HG03060 (cell line): ENCODE measurements around the gene GOLGA1.

Experiments used
- ATAC-seq: cut with Tn5 transposase; IDR thresholded peaks from one replicate; pipeline ENCODE4 v1.9.1; 2021; ENCODE audit warnings: low read depth, moderate number of reproducible peaks; ENCODE audit not compliant: unreplicated experiment

GOLGA1 gene

GRCh38 chr9:124886866-124887492 lies 53.9 kb downstream of the GOLGA1 start:
- ATAC-seq = no peak

GRCh38 chr9:124886461-124886860 lies 54.4 kb downstream of the GOLGA1 start:
- no peak for ATAC-seq

- ATAC-seq = no peak
Measured at GRCh38 chr9:124885551-124885950, 55.3 kb downstream of the GOLGA1 start.

DNA sequence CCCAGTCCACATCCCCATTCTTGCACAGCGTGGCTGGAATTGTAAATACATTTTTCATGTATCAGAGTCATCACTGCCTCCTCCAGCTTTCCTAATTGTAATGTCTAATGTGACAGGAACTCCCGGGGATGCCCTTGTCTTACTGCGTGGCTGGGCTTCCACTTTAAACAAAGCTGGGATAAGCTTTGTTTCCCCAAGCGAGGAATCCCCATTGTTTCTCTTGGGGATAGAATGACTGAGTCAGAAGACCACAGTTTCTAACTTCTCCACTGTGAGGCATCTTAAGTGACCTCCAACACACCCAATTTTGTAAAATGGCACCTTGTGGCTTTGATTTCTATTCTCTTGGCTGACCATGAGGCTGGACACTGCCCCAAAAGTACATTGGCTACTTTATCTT lies 56.5 kb downstream of the GOLGA1 start:
- ATAC-seq = no peak

GRCh38 chr9:124882231-124882630 lies 58.7 kb downstream of the GOLGA1 start:
- no peak for ATAC-seq

DNA sequence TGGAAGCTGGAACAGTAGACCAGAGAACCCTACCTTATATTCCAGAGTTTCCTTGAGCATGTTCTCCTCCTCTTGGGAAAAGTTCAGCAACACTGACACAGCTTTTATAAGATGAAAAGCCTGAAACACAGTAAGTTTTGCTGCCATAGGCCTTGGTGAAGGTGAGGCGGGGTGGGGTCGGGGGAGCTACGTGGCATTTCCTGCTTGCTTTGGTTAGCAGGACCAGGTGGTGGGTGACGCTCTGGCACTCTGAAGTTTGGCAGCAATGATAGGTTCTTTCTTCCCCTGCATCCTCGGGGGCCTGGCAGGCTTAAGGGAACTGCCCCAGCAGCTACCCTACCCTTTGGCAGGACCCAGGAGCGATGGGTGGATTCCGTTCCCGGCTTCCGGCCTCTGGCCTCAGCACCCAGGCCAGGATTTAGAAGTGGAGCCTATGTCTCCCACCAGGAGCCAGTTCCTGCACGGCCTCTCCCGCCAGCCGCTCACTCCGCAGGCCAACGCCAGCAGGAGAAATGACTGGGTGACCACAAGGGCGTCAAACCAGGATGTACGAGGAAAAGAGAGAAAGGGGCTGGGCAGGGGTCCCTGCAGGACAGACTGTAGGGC lies 59.6 kb downstream of the GOLGA1 start:
- no peak for ATAC-seq

- no peak for ATAC-seq
Measured at GRCh38 chr9:124880501-124880900, 60.4 kb downstream of the GOLGA1 start.

- ATAC-seq = no peak
Measured at GRCh38 chr9:124879226-124879625, 61.7 kb downstream of the GOLGA1 start.

- ATAC-seq = no peak
Measured at GRCh38 chr9:124878518-124878917, 62.4 kb downstream of the GOLGA1 start.

GRCh38 chr9:124878021-124878420 lies 62.9 kb downstream of the GOLGA1 start:
- no peak for ATAC-seq

DNA sequence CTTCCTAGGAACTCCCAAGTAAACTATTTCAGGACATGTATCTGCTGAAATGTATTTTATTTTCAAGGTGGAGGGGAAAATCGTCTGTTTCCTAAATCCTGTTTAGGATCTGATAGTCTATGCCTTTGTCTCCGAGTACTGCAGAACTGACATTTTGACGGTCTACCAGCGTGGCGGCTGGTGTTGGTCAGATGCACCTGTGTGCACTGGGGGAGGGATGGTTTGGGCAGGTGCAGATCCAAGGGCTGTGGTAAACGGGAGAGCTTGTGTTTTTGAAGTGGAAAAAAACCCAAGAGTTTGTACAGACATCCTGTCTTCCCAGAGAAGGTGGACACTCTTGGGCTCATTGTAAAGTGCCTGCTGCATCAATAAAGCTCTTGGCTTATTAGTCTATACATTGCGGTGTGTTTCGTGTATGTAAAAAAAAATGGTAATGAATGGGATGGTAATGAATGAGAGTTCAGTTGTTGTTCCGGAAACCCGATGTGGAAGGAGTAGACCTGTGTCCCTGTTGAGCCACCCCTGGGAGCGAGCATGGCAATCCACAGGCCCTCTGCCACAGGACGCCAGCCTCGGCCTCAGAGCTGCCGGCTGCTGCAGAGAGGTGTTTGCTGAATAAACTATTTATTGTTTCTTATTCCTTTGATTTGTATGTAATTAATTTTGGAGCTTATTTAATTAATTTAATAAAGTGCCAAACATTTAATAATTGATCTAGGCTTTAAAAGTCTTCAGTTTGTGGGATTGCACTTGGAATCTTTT lies 63.7 kb downstream of the GOLGA1 start:
- ATAC-seq = no peak

GRCh38 chr9:124875501-124875900 lies 65.4 kb downstream of the GOLGA1 start:
- ATAC-seq = no peak

GRCh38 chr9:124873664-124874063 lies 67.2 kb downstream of the GOLGA1 start:
- no peak for ATAC-seq

DNA sequence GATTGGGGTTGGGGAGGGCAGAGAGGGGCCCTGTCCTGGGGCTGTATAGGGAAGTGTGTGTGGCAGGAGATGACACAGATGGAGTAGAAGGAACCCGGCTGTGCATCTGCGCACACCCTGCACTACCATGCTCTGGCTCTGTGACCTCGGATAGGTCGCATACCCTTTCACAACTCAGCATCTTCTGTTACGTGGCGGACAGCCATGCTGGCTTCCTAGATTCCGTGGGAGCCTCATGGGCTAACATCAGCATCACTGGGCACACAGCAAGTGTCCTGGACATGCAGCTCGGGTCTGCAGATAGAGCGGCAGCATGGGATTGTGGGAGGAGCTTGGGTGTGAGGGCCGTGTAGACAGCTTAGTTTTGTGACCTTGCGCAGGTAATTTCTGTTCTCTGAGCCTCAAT lies 69.7 kb downstream of the GOLGA1 start:
- no peak for ATAC-seq

- ATAC-seq = no peak
Measured at GRCh38 chr9:124870723-124871122, 70.2 kb downstream of the GOLGA1 start.

- no peak for ATAC-seq
Measured at GRCh38 chr9:124869986-124870560, 70.8 kb downstream of the GOLGA1 start.

DNA sequence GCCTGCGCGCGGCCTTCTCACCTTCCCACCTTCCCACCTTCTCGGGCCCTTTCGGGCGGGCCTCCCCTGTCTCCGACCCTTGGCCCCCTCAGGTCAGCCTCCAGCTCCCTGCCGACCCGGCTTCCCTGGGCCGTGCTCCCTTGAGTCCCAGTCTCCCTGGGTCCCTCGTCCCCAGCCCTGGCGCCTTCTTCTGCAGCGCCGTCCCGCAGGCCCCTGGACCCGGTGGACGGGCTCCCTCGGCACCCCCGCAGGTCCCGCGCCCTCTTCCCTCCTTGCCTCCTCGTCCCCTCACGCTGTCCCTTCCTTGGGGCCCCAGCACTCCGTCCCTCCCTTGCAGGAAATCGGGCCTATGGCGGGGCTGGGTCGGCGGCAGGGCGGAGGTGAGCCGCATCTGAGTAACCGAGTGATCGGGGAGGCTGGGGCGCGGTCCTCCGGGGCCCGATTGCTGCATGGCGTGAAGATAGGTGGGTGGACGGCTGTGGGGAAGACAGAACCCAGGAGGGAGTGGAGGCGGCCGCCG lies 71.4 kb downstream of the GOLGA1 start:
- ATAC-seq = no peak

- ATAC-seq = no peak
Measured at GRCh38 chr9:124868511-124869465, 72.1 kb downstream of the GOLGA1 start.

DNA sequence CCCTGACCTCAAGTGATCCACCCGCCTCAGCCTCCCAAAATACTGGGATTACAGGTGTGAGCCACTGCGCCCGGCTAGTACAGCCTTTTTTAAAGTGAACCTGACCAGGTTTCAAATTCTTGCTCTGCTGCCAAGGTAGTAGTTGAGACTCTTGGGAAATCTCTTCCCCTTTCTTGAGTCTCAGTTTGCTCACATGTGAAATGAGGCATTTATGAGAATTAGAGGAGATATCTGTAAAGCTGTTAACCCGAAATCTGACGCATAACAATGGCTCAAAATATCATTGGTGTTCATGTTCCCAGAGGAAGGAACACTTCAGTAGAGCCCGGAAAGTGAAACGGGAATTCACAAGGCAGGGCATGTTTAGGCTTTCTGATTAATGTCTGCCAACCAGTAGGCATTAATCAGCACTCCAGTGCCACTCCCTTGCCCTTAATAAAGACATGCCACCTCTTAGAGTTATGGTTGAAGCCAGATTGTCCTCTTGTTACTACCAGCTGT lies 77.5 kb downstream of the GOLGA1 start:
- no peak for ATAC-seq
